ENCODE results near the gene CAMK1D. TPM values are rescaled to one million over a fixed set of nuclear protein-coding genes. Genes with fewer than 3 reads are reported as not detected.

CAMK1D gene
- total RNA-seq, 1 donor from 2014 or later, result 6.5 TPM

DNA sequence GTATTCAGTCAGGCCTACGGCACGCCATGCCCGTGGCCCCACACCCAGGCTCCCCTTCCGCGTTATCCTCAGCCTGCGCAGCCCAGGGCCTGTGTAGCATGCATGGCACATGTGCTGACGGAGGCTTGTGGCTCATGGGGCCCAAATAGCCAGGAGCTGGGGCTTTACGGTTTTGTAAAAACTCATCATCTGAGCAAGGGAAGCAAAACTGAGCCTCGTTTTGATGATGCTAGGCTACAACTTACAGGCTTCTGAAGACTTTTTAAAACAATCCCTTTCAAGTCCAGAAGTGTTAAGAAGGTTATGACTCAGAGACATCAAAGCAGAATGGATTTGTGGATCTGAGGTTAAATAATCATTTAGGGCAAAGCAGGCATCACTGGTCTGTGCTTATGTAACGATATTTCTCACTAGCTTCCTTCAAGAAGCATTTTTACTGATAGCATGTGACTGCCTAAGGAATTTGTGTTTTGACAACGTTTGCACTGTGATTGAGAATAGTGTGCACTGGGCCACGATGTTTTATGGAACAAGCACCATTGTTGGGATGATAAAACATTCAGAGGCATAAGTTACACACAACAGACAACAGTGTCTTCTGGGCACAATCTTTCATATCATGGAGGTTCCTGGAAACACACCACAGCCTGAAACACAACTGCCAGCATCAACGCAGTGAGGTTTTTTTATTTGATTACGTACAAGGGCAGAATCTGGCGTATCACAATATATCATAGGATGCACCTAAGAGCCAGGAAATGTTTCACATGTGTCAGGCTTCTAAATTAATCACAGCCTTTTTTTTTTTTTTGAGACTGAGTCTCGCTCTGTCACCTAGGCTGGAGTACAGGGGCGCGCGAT is 377.9 kb downstream of the CAMK1D start:
- Mint-ChIP-seq H3K9me3 (no peaks in the 10 kb centered on the region), H3K27me3 (ENCODE audit: low read depth) (no peaks in the 10 kb centered on the region), H3K27ac (ENCODE audit: unreplicated experiment) (no peak overlapping the region), H3K36me3 (ENCODE audit: low read depth) (no peaks in the 10 kb centered on the region), H3K4me1 (no peaks in the 10 kb centered on the region), H3K4me3 (no peak overlapping the region)
- DNase-seq (ENCODE audit: low read depth, low spot score), result no peak
- TF ChIP-seq, protein P1, sequence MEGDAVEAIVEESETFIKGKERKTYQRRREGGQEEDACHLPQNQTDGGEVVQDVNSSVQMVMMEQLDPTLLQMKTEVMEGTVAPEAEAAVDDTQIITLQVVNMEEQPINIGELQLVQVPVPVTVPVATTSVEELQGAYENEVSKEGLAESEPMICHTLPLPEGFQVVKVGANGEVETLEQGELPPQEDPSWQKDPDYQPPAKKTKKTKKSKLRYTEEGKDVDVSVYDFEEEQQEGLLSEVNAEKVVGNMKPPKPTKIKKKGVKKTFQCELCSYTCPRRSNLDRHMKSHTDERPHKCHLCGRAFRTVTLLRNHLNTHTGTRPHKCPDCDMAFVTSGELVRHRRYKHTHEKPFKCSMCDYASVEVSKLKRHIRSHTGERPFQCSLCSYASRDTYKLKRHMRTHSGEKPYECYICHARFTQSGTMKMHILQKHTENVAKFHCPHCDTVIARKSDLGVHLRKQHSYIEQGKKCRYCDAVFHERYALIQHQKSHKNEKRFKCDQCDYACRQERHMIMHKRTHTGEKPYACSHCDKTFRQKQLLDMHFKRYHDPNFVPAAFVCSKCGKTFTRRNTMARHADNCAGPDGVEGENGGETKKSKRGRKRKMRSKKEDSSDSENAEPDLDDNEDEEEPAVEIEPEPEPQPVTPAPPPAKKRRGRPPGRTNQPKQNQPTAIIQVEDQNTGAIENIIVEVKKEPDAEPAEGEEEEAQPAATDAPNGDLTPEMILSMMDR (conservative IDR thresholded peaks at IDR 0.05), result no peak

DNA sequence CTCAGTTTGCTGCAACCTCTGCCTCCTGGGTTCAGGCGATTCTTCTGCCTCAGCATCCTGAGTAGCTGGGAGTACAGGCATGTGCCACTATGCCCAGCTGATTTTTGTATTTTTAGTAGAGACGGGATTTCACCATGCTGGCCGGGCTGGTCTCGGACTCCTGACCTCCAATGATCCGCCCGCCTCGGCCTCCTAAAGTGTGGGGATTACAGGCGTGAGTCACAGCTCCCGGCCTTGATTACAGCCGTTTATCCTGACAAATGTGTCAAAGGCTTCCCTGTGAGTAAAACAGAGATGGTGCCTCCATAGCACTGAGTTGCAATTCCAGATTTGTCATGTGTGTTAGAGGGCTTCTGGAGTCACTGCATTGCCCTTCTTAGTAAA is 378.5 kb downstream of the CAMK1D start:
- H3K36me3 Mint-ChIP-seq (ENCODE audit: low read depth), result no peaks in the 10 kb centered on the region
- H3K4me3 Mint-ChIP-seq, result no peak overlapping the region
- no peak overlapping the region for H3K27ac Mint-ChIP-seq (ENCODE audit: unreplicated experiment)
- TF ChIP-seq, protein P1 (conservative IDR thresholded peaks at IDR 0.05), result no peak
- DNase-seq (ENCODE audit: low read depth, low spot score), result no peak
- H3K4me1 Mint-ChIP-seq, result no peaks in the 10 kb centered on the region
- no peaks in the 10 kb centered on the region for H3K27me3 Mint-ChIP-seq (ENCODE audit: low read depth)
- H3K9me3 Mint-ChIP-seq, result no peaks in the 10 kb centered on the region

DNA sequence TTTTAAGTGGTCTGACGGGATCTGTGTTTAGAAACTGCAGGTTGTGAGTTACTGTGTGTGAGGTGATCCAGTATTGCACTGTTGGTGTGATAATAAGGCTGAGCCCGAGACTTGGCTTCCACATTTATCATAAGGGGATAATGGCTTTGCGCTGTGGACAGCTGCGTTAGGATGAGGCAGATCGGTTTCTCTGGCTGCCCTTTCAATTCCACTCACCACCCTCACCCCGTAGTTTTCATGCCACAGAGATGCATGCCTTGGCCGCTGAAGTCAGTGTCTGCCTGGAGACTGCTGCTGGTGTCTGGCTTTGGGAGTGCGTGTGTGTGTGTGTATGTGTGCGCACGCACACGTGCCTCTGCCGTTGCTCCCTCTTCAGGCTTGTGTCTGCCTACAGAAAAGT is 379.1 kb downstream of the CAMK1D start:
- no peaks in the 10 kb centered on the region for H3K9me3 Mint-ChIP-seq
- H3K4me1 Mint-ChIP-seq, result no peaks in the 10 kb centered on the region
- H3K27ac Mint-ChIP-seq (ENCODE audit: unreplicated experiment), result no peak overlapping the region
- DNase-seq (ENCODE audit: low read depth, low spot score), result no peak
- no peak overlapping the region for H3K4me3 Mint-ChIP-seq
- TF ChIP-seq, protein P1 (conservative IDR thresholded peaks at IDR 0.05), result no peak
- H3K27me3 Mint-ChIP-seq (ENCODE audit: low read depth), result no peaks in the 10 kb centered on the region
- no peaks in the 10 kb centered on the region for H3K36me3 Mint-ChIP-seq (ENCODE audit: low read depth)

DNA sequence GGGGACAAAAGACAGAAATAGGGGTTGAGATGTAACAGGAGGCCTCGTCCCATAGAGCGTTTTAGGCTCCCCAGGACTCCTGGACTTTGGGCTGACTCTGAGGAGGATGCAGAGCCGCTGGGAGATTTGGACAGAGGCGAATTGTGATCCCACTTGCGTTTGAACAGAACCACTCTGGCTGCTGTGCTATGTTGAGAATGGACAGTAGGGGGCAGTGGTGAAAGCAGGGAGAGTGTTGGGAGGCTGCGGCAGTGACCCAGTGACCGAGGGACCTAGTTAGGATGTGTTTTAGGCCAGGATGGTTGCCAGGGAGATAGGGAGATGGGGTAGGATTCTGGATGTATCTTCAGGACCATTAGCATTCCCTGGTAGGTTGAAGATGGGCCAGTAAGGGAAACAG is 380.5 kb downstream of the CAMK1D start:
- no peak overlapping the region for H3K4me3 Mint-ChIP-seq
- H3K36me3 Mint-ChIP-seq (ENCODE audit: low read depth), result no peaks in the 10 kb centered on the region
- H3K27me3 Mint-ChIP-seq (ENCODE audit: low read depth), result no peaks in the 10 kb centered on the region
- TF ChIP-seq, protein P1 (conservative IDR thresholded peaks at IDR 0.05), result peak; percentile 44
- no peak overlapping the region for H3K27ac Mint-ChIP-seq (ENCODE audit: unreplicated experiment)
- no peaks in the 10 kb centered on the region for H3K9me3 Mint-ChIP-seq
- no peaks in the 10 kb centered on the region for H3K4me1 Mint-ChIP-seq
- DNase-seq (ENCODE audit: low read depth, low spot score), result peak; percentile 22

DNA sequence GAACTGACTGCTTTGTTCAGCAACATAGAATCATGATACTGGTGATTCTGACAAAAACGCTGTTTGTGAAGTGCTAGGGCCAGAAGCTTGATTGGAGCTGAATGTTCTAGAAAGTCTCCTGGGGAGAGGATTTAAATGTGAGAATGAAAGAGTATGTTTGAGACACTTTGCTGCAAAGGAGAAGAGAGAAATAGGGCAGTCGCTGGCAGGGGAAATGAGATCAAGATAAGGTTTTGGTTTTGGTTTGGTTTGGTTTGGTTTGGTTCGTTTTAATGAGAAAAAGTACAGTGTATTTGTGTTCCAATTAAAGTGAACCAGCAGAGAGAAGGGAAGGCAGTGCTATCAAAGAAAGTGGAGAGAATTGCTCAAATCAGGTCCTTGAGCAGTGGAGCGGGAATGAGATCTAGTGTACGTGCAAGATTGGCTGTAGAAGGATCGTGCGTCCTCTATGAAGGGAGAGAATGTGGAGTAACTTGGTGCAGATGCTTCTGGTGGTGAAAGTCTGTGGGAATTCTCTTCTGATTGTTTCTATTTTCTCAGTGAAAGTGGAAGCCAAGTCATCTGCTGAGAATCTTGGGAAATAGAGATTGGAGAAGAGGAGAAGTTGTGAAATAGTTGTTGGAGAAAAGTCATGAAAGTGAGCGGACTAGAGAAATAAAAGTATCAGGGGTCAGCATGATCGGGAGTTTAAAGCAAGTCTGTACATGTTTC is 381.6 kb downstream of the CAMK1D start:
- DNase-seq (ENCODE audit: low read depth, low spot score), result no peak
- H3K9me3 Mint-ChIP-seq, result no peaks in the 10 kb centered on the region
- TF ChIP-seq, protein P1 (conservative IDR thresholded peaks at IDR 0.05), result no peak
- no peak overlapping the region for H3K4me3 Mint-ChIP-seq
- no peak overlapping the region for H3K27ac Mint-ChIP-seq (ENCODE audit: unreplicated experiment)
- H3K4me1 Mint-ChIP-seq, result no peaks in the 10 kb centered on the region
- no peaks in the 10 kb centered on the region for H3K27me3 Mint-ChIP-seq (ENCODE audit: low read depth)
- H3K36me3 Mint-ChIP-seq (ENCODE audit: low read depth), result no peaks in the 10 kb centered on the region

Data from neural crest cell (in vitro differentiated cells).